ENCODE data around the gene ABCE1. TPM values are rescaled to one million over a fixed set of nuclear protein-coding genes. Genes with fewer than 3 reads are reported as not detected.

ABCE1 gene
- 95.8 and 97.6 TPM in 2 replicates for total RNA-seq

- Histone ChIP-seq H3K27me3 (ENCODE audit: control insufficient read depth, insufficient read depth, low read length) (no peaks in the 10 kb centered on the region), H3K36me3 (ENCODE audit: control insufficient read depth, insufficient read depth, low read length) (no peaks in the 10 kb centered on the region), H3K4me3 (ENCODE audit: low read depth, low read length) (peak within 1 kb of the TSS; percentile 93)
- peak; percentile 33 for TF ChIP-seq CTCF (IDR thresholded peaks at IDR 0.05; ENCODE audit: insufficient read depth, low read length, poor library complexity, severe bottlenecking)
- peak; percentile 91 for DNase-seq (ENCODE audit: low read depth)
These were observed at the start of gene ABCE1, which contains the start of gene ANAPC10 for GRCh38 chr4:145097821-145098674. TSS of gene ABCE1 (plus strand) at chr4:145098311. CDS start at chr4:145104413, 6,102 bp downstream. TSS of gene ANAPC10 (minus strand) at chr4:145098196. CDS start at chr4:145096099, 2,097 bp downstream.

GRCh38 chr4:145048817-145049216, 49.3 kb upstream of the ABCE1 start:
- Histone ChIP-seq H3K4me3 (ENCODE audit: low read depth, low read length) (no peak overlapping the region), H3K27me3 (ENCODE audit: control insufficient read depth, insufficient read depth, low read length) (no peaks in the 10 kb centered on the region), H3K36me3 (ENCODE audit: control insufficient read depth, insufficient read depth, low read length) (no peaks in the 10 kb centered on the region)
- no peak for DNase-seq (ENCODE audit: low read depth)
- no peak for TF ChIP-seq CTCF (IDR thresholded peaks at IDR 0.05; ENCODE audit: insufficient read depth, low read length, poor library complexity, severe bottlenecking)

GRCh38 chr4:145049241-145049640, 48.9 kb upstream of the ABCE1 start:
- H3K4me3 ChIP-seq (ENCODE audit: low read depth, low read length), result no peak overlapping the region
- no peak for TF ChIP-seq CTCF (IDR thresholded peaks at IDR 0.05; ENCODE audit: insufficient read depth, low read length, poor library complexity, severe bottlenecking)
- H3K27me3 ChIP-seq (ENCODE audit: control insufficient read depth, insufficient read depth, low read length), result no peaks in the 10 kb centered on the region

GRCh38 chr4:145055533-145056257, 42.4 kb upstream of the ABCE1 start:
- no peaks in the 10 kb centered on the region for H3K36me3 ChIP-seq (ENCODE audit: control insufficient read depth, insufficient read depth, low read length)
- no peak for DNase-seq (ENCODE audit: low read depth)
- no peak overlapping the region for H3K4me3 ChIP-seq (ENCODE audit: low read depth, low read length)
- H3K27me3 ChIP-seq (ENCODE audit: control insufficient read depth, insufficient read depth, low read length), result no peaks in the 10 kb centered on the region
- no peak for TF ChIP-seq CTCF (IDR thresholded peaks at IDR 0.05; ENCODE audit: insufficient read depth, low read length, poor library complexity, severe bottlenecking)

More at GRCh38 chr4:145049241-145049640, 48.9 kb upstream of the ABCE1 start:
- no peak for DNase-seq (ENCODE audit: low read depth)
- H3K36me3 ChIP-seq (ENCODE audit: control insufficient read depth, insufficient read depth, low read length), result no peaks in the 10 kb centered on the region

- no peaks in the 10 kb centered on the region for H3K27me3 ChIP-seq (ENCODE audit: control insufficient read depth, insufficient read depth, low read length)
- DNase-seq (ENCODE audit: low read depth), result no peak
- TF ChIP-seq CTCF (IDR thresholded peaks at IDR 0.05; ENCODE audit: insufficient read depth, low read length, poor library complexity, severe bottlenecking), result no peak
- H3K4me3 ChIP-seq (ENCODE audit: low read depth, low read length), result no peak overlapping the region
- H3K36me3 ChIP-seq (ENCODE audit: control insufficient read depth, insufficient read depth, low read length), result no peaks in the 10 kb centered on the region
These were observed 41.6 kb upstream of the ABCE1 start for GRCh38 chr4:145056325-145057130.

All from kidney epithelial cell (primary cell).